ENCODE data around the gene TNFRSF19. TPM values are rescaled to one million over a fixed set of nuclear protein-coding genes. Genes with fewer than 3 reads are reported as not detected.

TNFRSF19 gene
- total RNA-seq, 2 donors from 2014 or later, result 21.2 to 74.1 TPM

- H3K4me1 ChIP-seq (replicated peaks), result no peaks in the 10 kb centered on the region
- intact Hi-C loops (cut with DNase I), result loop anchor here (5.0 kb wide), 2 partner anchors 108 to 132 kb away; no protein-coding TSS in a partner anchor
- H3K27me3 ChIP-seq (replicated peaks; ENCODE audit: insufficient read depth), result no peaks in the 10 kb centered on the region
- H3K4me3 ChIP-seq, result no peak overlapping the region
- DNase-seq (ENCODE audit: low spot score), result no peak
- H3K36me3 ChIP-seq, result no peaks in the 10 kb centered on the region
- TF ChIP-seq POLR2A (IDR thresholded peaks at IDR 0.05) (no peak), POLR2AphosphoS5 (IDR thresholded peaks at IDR 0.05) (no peak), CTCF (IDR thresholded peaks at IDR 0.05) (no peak)
- 89% methylated on average over 1 of the region's 1 CpG for WGBS
- H3K9me3 ChIP-seq, result no peaks in the 10 kb centered on the region
- H3K27ac ChIP-seq, result no peak overlapping the region
Measured at GRCh38 chr13:23575632-23576031, 5.4 kb downstream of the TNFRSF19 start.

GRCh38 chr13:23578411-23579071 is 8.3 kb downstream of the TNFRSF19 start:
- TF ChIP-seq POLR2A (IDR thresholded peaks at IDR 0.05), result no peak
- no peak for TF ChIP-seq POLR2AphosphoS5 (IDR thresholded peaks at IDR 0.05)
- TF ChIP-seq CTCF (IDR thresholded peaks at IDR 0.05), result peak; percentile 61 to 86 (median 74)
- Histone ChIP-seq H3K4me3 (peak overlapping the region; percentile 80 to 82), H3K36me3 (no peaks in the 10 kb centered on the region), H3K27me3 (replicated peaks; ENCODE audit: insufficient read depth) (no peaks in the 10 kb centered on the region), H3K9me3 (no peaks in the 10 kb centered on the region), H3K27ac (peak overlapping the region; percentile 92 to 95), H3K4me1 (replicated peaks) (no peaks in the 10 kb centered on the region)
- intact Hi-C loops (cut with DNase I), result loop anchor here (2.0 to 5.0 kb wide), 3 partner anchors 111 to 292 kb away; no protein-coding TSS in a partner anchor
- 5% methylated on average over 42 of the region's 42 CpGs for WGBS
- peak; percentile 71 for DNase-seq (ENCODE audit: low spot score)

- TF ChIP-seq CTCF (IDR thresholded peaks at IDR 0.05) (peak in 1 of 4 experiments; percentile 1), POLR2AphosphoS5 (IDR thresholded peaks at IDR 0.05) (no peak), POLR2A (IDR thresholded peaks at IDR 0.05) (peak; percentile 58)
Measured at GRCh38 chr13:23579072-23579895, 9.1 kb downstream of the TNFRSF19 start.

GRCh38 chr13:23579896-23580683 is 9.9 kb downstream of the TNFRSF19 start:
- intact Hi-C loops (cut with DNase I), result loop anchor here (2.0 to 5.0 kb wide), 3 partner anchors 113 to 291 kb away; no protein-coding TSS in a partner anchor

More at GRCh38 chr13:23579072-23579895, 9.1 kb downstream of the TNFRSF19 start:
- peak; percentile 93 for DNase-seq (ENCODE audit: low spot score)
- no peaks in the 10 kb centered on the region for H3K4me1 ChIP-seq (replicated peaks)
- H3K4me3 ChIP-seq, result peak overlapping the region; percentile 80 to 82
- no peaks in the 10 kb centered on the region for H3K36me3 ChIP-seq
- 0% methylated on average over 64 of the region's 82 CpGs for WGBS
- peak overlapping the region; percentile 92 to 95 for H3K27ac ChIP-seq
- intact Hi-C loops (cut with DNase I), result loop anchor here (2.0 to 5.0 kb wide), 3 partner anchors 112 to 292 kb away; no protein-coding TSS in a partner anchor
- H3K9me3 ChIP-seq, result no peaks in the 10 kb centered on the region
- no peaks in the 10 kb centered on the region for H3K27me3 ChIP-seq (replicated peaks; ENCODE audit: insufficient read depth)

More at GRCh38 chr13:23579896-23580683, 9.9 kb downstream of the TNFRSF19 start:
- H3K4me1 ChIP-seq (replicated peaks), result no peaks in the 10 kb centered on the region
- H3K4me3 ChIP-seq, result peak overlapping the region; percentile 80 to 82
- TF ChIP-seq POLR2AphosphoS5 (IDR thresholded peaks at IDR 0.05) (no peak), POLR2A (IDR thresholded peaks at IDR 0.05) (no peak), CTCF (IDR thresholded peaks at IDR 0.05) (no peak)
- H3K9me3 ChIP-seq, result no peaks in the 10 kb centered on the region
- no peaks in the 10 kb centered on the region for H3K27me3 ChIP-seq (replicated peaks; ENCODE audit: insufficient read depth)
- DNase-seq (ENCODE audit: low spot score), result no peak
- peak overlapping the region; percentile 92 to 95 for H3K27ac ChIP-seq
- WGBS, result 4% methylated on average over 22 of the region's 22 CpGs
- H3K36me3 ChIP-seq, result no peaks in the 10 kb centered on the region

Data from prostate gland (tissue), 2 donors.